Parathyroid adenoma (tissue), 2 donors: ENCODE data around the gene CAND2.

Source experiments
- H2AFZ ChIP-seq: fragments of 300-600 bp; sonication (generic); one replicate; pipeline ENCODE4 v1.7.0; 2017; ENCODE audit warnings: antibody characterized with exemption, mild to moderate bottlenecking
- H3K27ac ChIP-seq: fragments of 300-600 bp; sonication (generic); one replicate; pipeline ENCODE4 v1.7.0; 2017
- H3K27me3 ChIP-seq: fragments of 300-600 bp; sonication (generic); one replicate; pipeline ENCODE4 v1.7.0; 2017; ENCODE audit warnings: low read length; ENCODE audit not compliant: control insufficient read depth, insufficient read depth
- H3K36me3 ChIP-seq: fragments of 300-600 bp; sonication (generic); one replicate; pipeline ENCODE4 v1.7.0; 2017; ENCODE audit warnings: low read length; ENCODE audit not compliant: control insufficient read depth, insufficient read depth
- H3K4me1 ChIP-seq: fragments of 300-600 bp; sonication (generic); one replicate; pipeline ENCODE4 v1.7.0; 2017; ENCODE audit warnings: control low read depth
- H3K4me2 ChIP-seq: fragments of 300-600 bp; sonication (generic); one replicate; pipeline ENCODE4 v1.7.0; 2017; ENCODE audit warnings: low read length
- H3K4me3 ChIP-seq: fragments of 300-600 bp; sonication (generic); one replicate; pipeline ENCODE4 v1.7.0; 2017; ENCODE audit warnings: low read depth, low read length
- H3K79me2 ChIP-seq: fragments of 300-600 bp; sonication (generic); one replicate; pipeline ENCODE4 v1.7.0; 2017; ENCODE audit warnings: control low read depth
- H3K9ac ChIP-seq: fragments of 300-600 bp; sonication (generic); one replicate; pipeline ENCODE4 v1.7.0; 2017; ENCODE audit warnings: mild to moderate bottlenecking
- H3K9me3 ChIP-seq: fragments of 300-600 bp; sonication (generic); one replicate; pipeline ENCODE4 v1.7.0; 2017; ENCODE audit warnings: low read length; ENCODE audit not compliant: control insufficient read depth
- CTCF ChIP-seq: fragments of 300-600 bp; sonication (generic); IDR thresholded peaks from one replicate; pipeline ENCODE4 v1.7.0; 2017; ENCODE audit warnings: antibody characterized with exemption, mild to moderate bottlenecking
- donor health status: primary hyperparathyroidism.

The CAND2 gene

GRCh38 chr3:12807601-12808359, 11.3 kb downstream of the CAND2 start:
- TF ChIP-seq CTCF = no peak
- Histone ChIP-seq H3K4me2 (no peak overlapping the region), H3K27ac (no peak overlapping the region), H3K79me2 (no peaks in the 10 kb centered on the region), H3K36me3 (no peaks in the 10 kb centered on the region), H2AFZ (no peak overlapping the region), H3K27me3 (no peaks in the 10 kb centered on the region), H3K9me3 (no peaks in the 10 kb centered on the region), H3K9ac (no peak overlapping the region), H3K4me3 (no peak overlapping the region), H3K4me1 (no peaks in the 10 kb centered on the region)

- no peak for TF ChIP-seq CTCF
- H3K4me3 ChIP-seq = no peak overlapping the region
- H3K27me3 ChIP-seq = no peaks in the 10 kb centered on the region
- H3K27ac ChIP-seq = no peak overlapping the region
- H3K9me3 ChIP-seq = no peaks in the 10 kb centered on the region
- H2AFZ ChIP-seq = no peak overlapping the region
- no peaks in the 10 kb centered on the region for H3K36me3 ChIP-seq
- no peak overlapping the region for H3K4me2 ChIP-seq
- H3K9ac ChIP-seq = no peak overlapping the region
- no peaks in the 10 kb centered on the region for H3K4me1 ChIP-seq
- no peaks in the 10 kb centered on the region for H3K79me2 ChIP-seq
Observed at GRCh38 chr3:12808587-12808986, 12.1 kb downstream of the CAND2 start.

- Histone ChIP-seq H2AFZ (no peak overlapping the region), H3K9ac (no peak overlapping the region), H3K9me3 (no peaks in the 10 kb centered on the region), H3K27me3 (no peaks in the 10 kb centered on the region), H3K27ac (no peak overlapping the region), H3K36me3 (no peaks in the 10 kb centered on the region), H3K79me2 (no peaks in the 10 kb centered on the region), H3K4me1 (no peaks in the 10 kb centered on the region), H3K4me3 (no peak overlapping the region), H3K4me2 (no peak overlapping the region)
- no peak for TF ChIP-seq CTCF
Observed at GRCh38 chr3:12809001-12809400, 12.5 kb downstream of the CAND2 start.

- H3K4me3 ChIP-seq = no peak overlapping the region
- no peaks in the 10 kb centered on the region for H3K4me1 ChIP-seq
- H3K9me3 ChIP-seq = no peaks in the 10 kb centered on the region
- no peak for TF ChIP-seq CTCF
- no peak overlapping the region for H3K4me2 ChIP-seq
- H3K9ac ChIP-seq = no peak overlapping the region
- H2AFZ ChIP-seq = peak overlapping the region; percentile 76
- no peaks in the 10 kb centered on the region for H3K79me2 ChIP-seq
- peak overlapping the region; percentile 53 for H3K27ac ChIP-seq
- H3K27me3 ChIP-seq = no peaks in the 10 kb centered on the region
- H3K36me3 ChIP-seq = no peaks in the 10 kb centered on the region
Observed at GRCh38 chr3:12809435-12809834, 13.0 kb downstream of the CAND2 start.
